ENCODE measurements around the gene ARHGAP1.
"Not testable (repeated sequence)": the region's sequence is repeated elsewhere in the genome, so short reads cannot be mapped to it uniquely, and the experiment has no call there.

The ARHGAP1 gene

DNA sequence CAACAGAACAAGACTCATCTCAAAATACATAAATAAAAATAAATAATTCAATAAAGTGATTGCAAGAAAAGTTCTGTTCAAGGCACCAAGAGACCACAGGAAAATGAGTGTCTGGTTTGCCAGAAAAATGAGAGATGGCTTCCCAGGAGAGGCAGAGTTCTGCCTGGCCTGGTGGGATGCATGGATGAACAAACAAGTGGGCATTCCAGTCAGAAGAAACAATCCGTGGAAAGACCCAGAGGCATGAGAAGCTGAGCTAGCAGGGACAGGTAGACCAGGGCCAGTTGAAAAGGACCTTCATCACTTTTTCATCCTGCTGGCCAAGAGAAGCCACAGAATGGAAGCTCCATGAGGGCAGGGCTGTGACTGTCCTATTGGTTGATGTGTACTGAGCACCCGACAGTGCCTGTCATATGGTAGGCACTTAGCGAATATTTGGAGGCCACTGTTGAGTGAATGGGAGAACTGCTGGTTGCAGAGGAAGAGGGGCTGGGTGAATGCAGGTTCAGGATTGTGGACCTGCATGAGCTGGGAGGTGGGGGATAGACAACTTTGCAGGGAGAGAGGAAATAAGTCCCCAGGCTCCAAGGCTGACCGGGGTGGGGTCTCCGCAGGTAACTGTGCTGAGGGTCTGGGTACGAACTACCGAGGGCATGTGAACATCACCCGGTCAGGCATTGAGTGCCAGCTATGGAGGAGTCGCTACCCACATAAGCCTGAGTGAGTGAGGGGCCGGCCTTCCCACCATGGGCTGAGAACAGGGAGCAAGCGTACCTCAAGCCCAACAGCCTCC lies 22.3 kb upstream of the ARHGAP1 start:
- DNase-seq: no peak

DNA sequence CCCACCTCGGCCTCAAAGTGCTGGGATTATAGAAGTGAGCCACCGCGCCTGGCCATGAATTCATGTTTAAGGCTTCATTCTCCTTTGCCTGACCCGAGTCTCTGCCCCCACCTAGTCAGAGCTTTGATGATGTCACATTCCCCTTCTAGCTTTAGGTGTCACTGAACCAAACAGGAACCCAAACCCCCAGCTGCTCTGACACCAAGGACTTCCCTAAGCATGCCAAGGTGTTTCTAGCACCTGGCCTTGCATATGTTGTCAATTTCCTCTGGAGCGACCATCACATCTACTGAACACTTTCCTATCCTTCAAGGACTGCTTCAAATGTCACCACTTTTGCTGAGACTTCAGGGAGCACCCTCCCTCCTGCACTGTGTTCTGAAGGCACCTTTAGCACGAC lies 20.9 kb upstream of the ARHGAP1 start:
- DNase-seq: no peak

DNA sequence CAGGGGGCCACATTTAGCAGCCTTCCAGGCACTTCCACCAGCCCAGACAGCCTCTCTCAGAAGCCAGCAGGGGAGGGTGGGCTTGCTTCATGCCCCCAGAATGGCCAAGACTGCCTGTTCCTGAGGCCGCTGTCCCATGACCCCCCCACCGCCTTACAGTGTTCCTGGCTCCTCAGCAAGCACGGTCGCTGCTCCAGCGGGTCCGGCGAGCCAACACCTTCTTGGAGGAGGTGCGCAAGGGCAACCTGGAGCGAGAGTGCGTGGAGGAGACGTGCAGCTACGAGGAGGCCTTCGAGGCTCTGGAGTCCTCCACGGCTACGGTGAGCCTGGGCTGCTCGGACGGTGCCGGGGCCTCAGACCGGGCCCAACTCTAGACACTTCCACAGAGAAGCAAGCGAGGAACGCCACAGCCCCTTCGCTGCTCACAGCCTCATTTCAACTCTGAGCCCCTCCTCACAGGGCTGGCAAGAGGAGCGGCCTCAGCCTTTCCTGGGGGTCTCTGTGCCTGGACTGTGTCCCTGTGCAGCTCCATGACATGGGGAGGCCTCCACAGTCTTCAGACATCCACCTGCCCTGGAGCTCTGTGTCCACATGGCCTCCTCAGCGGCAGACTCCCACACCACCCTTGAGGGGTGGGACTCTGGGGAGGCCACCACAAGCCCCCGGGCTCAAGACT lies 19.3 kb upstream of the ARHGAP1 start:
- no peak for DNase-seq

DNA sequence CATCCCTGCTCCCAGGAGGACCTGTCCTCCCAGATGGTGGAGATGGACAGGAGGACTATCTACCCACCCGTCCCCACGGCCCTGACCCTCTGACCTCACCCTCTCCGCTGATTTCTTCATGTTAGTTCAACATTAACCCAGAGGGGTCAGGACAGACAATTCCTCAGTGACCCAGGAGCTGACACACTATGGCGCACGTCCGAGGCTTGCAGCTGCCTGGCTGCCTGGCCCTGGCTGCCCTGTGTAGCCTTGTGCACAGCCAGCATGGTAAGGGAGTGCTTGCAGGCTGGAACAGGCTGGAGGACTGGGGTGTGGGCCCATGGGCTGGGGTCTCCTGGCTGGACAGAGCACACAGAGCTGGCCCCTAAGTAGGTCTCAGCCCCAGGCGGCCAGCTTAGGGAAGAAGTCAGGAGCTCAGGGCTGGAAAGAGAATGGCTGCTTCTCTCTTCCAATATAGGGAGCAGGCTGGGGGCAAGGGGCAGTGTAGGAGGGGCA lies 18.7 kb upstream of the ARHGAP1 start, which contains the start of gene F2:
F2 (plus strand) TSS at position 166 of the 495 bp plus-strand sequence; CDS start at position 189, 23 bp downstream.
- DNase-seq: no peak

DNA sequence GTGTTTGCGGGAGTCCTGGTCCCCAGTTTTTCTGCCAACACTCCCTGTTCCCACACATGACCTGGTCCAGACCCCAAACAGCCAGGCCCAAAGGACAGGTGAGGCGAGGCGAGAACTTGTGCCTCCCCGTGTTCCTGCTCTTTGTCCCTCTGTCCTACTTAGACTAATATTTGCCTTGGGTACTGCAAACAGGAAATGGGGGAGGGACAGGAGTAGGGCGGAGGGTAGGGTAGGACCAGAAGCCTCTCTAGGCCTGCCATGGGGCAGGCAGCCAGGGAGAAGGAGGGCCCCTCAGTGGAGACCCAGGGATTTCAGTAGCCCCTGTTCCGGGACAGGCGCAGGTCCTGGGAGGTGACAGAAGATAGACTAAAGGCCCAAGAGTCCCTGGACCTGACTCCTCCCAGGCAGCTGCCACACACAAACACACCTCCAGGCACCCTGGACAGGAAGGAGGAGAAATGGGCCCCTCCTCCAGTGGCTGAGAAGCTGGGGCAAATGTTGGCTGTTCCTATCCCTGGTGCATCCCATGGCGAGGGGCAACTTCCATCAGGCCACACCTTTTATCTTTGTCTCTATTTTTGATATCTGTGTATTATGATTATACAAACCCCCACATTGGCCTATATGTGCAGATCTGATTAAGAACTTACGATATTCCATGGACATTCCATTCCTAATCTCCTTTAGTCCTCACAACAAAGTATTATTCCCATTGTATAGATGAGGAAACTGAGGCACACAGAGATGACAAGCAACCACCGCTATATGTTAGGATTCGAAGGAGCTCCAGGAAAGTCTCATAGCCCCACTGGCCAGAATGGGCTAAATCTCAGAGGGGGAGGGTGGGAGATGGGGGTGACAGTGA lies 18.0 kb upstream of the ARHGAP1 start:
- DNase-seq: peak; percentile 39

DNA sequence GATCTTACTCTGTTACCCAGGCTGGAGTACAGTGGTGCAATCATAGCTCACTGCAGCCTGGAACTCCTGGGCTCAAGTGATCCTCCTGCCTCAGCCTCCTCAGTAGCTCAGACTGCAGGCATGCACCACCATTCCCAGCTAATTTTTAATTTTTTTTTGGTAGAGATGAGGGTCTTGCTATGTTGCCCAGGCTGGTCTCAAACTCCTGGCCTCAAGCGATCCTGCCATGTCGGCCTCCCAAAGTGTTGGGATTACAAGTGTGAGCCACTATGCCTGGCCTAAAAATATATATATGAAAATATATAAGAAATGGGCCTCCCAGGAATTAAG lies 17.4 kb upstream of the ARHGAP1 start:
- DNase-seq: not testable (repeated sequence)

DNA sequence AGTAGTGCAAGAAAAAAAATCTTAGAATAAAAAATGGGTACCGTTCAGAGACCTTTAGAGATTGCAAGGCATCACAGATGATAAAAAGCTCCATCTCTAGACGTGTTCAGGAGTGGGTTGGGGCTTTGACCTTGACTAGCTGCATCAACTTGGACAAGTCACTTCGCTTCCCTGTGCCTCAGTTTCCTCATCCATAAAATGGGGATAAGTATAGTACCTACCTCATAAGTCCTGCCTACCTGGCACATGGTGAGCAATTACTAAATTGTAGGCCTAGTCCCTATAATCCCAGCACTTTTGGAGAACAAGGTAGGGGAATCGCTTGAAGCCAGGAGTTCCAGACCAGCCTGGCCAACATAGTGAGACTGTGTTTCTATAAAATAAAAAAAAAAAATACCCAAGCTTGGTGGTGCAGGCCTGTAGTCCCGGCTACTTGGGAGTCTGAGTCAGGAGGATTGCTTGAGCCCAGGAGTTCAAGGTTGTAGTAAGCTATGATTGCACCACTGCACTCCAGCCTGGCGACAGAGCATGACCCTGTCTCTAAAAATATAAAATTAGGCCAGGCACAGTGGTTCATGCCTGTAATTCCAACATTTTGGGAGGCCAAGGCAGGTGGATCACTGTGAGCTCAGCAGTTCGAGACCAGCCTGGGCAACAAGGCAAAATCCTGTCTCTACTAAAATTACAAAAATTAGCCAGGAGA lies 12.6 kb upstream of the ARHGAP1 start:
- no peak for DNase-seq

DNA sequence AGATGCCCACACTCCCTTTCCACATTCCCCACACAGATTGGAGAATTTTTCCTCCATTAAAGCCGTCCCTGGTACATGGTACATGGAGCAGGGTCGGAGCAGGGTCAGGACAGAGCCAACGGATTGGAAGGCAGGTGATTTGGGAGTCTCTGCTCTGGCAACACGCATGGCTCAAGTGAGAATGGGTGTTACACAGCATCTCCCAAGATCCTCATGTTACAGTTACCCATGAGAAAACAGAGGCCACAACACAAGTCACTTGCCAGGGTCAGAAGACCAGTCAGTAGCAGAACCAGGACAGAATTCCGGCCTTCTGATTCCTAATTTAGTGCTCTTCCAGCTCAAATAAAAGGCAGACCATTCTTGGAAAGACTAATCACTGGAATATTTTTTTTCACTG lies 10.9 kb upstream of the ARHGAP1 start:
- no peak for DNase-seq

DNA sequence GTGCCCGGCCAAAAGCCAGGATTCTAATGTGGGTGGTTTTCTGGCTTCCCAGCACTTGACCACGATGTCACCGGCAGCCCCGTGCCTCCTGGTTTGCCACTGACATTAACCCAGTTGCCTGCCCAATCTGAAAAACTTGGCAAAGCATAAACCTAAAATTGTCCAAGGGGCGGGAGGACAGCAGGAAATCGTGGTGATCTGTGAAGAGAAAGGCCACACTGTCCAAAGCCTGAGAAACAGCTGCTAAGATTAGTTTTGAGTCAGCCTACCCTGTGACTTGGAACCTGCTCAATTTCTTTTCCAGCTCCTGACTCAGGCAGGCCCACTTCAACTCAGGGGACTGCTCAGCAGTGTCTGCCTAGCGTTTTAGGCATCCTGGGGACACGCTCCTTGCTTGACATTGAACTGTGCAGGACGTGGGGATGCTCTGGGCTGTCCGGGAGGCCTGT lies 10.4 kb upstream of the ARHGAP1 start:
- no peak for DNase-seq

DNA sequence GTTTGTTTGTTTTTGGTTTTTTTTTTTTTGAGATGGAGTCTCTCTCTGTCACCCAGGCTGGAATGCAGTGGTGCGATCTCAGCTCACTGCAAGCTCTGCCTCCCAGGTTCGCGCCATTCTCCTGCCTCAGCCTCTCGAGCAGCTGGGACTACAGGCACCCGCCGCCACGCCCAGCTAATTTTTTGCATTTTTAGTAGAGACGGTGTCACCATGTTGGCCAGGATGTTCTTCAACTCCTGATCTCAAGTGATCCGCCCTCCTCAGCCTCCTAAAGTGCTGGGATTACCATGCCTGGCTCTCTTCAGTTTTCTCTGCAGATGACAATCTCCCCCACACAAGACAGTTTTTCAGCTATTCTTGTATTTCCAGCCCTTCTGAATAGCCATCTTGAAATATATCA lies 8.9 kb upstream of the ARHGAP1 start:
- not testable (repeated sequence) for DNase-seq

DNA sequence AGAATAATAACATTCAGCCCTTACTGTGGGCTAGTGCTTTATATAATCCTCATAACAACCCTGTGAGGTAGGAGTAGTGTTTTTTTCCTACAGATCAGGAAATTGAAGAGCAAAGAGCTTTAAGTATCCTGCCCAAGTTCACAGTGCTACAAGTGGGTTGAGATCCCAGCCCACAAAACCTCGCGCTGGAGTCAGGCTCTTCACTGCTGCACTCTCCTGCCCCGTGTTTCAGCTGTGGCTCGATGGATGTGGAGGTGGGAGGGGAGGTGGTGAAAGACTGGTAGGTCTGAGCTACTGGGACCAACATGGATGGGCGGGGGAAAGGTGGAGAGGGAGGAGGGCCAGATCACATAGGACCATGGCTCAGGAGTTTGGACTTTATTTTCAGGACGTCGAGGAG lies 6.5 kb upstream of the ARHGAP1 start:
- DNase-seq: no peak

DNA sequence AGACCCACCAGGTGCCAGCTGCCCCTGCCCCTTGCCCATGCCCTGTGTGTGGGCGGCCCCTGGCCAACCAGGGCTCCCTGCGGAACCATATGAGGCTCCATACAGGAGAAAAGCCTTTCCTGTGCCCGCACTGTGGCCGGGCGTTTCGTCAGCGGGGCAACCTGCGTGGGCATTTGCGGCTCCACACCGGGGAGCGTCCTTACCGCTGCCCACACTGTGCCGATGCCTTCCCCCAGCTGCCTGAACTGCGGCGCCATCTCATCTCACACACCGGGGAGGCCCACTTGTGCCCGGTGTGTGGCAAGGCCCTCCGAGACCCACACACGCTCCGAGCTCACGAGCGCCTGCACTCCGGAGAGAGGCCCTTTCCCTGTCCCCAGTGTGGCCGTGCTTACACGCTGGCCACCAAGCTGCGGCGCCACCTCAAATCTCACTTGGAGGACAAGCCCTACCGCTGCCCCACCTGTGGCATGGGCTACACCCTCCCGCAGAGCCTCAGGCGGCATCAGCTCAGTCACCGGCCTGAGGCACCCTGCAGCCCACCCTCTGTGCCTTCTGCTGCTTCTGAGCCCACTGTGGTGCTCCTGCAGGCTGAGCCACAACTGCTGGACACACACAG lies 4.8 kb upstream of the ARHGAP1 start:
- DNase-seq: no peak

DNA sequence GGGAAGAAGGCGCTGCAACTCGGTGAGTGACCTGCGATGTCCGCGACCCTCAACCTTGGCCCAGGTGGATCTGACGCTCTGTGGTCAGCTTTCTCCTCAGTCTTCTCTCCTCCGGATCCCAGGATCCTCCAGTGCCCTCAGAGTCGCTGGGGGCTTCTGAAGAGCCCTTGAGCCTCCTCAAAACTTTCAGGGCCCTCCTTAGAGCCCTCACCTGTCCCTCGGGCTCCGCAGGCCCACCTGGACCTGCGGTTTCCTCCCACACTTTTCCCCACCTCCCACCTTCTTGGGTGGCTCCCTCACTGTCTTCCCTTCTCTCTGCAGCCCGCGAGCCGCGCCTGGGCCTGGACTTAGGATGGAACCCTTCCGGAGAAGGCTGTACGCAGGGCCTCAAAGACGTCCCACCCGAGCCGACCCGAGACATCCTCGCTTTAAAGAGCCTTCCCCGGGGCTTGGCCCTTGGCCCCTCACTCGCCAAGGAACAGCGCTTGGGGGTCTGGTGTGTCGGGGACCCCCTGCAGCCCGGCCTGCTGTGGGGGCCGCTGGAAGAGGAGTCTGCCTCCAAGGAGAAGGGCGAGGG lies 747 bp upstream of the ARHGAP1 start:
- no peak for DNase-seq

DNA sequence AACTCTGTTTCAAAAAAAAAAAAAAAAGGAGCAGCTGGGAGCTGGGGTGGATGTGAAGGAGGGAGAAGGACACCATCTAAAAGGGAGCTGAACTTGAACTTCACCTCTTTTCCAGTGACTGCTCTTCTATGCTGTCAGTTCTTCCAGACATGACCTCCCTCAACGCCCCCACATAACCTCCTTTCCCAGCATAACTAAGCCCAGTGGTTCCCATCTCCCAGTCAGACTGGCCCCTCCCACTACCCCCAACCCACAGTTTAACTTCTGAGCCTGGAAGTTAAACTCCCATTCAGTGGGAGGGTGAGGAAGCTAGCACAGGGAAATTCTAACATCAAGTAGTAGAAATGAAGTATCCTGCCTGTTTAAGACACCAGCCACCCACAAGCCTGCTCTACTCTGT lies 1.8 kb downstream of the ARHGAP1 start:
- DNase-seq: no peak

DNA sequence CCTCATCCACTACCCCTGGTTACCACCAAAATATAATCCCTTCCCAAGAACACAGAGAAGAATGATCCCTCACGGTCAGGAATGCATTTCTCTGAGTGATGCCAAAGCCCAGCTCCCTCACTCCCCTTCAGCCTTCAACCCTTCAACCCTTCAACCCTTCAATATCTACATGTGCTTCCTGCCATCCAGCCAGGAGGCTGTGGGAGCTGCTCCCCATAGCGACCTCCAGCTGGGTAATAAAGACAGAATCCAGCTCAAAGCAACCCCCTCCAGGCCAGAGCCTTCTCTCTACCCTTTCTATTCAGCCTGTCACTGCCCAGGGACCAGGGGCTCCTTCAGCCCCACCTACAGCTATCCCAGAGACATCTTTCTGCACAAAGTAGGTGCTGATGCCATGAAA lies 2.7 kb downstream of the ARHGAP1 start:
- DNase-seq: no peak

DNA sequence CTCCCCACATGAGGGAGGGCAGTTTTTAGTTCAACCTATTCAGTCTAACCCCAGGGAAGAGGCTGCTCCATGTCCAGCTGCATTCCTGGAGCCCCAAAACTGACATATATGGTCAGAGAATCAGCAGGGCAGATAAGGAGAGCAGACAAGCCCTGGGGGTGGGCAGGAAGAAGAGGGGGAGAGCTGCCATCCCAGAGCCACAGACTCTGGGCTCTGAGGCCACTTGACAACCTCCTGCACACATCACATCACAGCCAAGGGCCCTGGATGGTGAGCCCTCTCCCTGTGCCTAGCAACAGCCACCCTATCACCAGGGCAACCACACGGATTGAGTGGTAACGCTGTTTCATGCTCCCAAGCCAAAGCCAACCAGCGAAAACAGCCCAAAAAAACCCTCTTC lies 3.1 kb downstream of the ARHGAP1 start:
- DNase-seq: peak; percentile 24

DNA sequence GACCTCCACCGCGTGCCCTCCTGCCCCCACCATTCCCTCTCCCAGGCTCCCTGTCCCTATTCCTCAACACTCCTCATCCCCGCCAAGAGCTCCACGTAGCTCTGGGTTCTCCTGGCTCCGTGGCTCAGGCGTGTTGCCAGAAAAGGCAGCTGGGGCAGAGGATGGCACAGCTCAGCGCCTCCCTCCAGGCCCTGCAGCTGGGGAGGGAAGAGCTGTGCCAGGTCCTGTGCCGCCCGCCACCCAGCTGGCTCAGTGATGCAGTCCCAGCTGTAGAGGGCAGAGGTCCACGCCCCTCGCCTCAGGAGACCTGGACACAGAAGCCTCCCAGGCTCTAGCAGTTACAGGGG lies 4.2 kb downstream of the ARHGAP1 start:
- DNase-seq: peak; percentile 78

DNA sequence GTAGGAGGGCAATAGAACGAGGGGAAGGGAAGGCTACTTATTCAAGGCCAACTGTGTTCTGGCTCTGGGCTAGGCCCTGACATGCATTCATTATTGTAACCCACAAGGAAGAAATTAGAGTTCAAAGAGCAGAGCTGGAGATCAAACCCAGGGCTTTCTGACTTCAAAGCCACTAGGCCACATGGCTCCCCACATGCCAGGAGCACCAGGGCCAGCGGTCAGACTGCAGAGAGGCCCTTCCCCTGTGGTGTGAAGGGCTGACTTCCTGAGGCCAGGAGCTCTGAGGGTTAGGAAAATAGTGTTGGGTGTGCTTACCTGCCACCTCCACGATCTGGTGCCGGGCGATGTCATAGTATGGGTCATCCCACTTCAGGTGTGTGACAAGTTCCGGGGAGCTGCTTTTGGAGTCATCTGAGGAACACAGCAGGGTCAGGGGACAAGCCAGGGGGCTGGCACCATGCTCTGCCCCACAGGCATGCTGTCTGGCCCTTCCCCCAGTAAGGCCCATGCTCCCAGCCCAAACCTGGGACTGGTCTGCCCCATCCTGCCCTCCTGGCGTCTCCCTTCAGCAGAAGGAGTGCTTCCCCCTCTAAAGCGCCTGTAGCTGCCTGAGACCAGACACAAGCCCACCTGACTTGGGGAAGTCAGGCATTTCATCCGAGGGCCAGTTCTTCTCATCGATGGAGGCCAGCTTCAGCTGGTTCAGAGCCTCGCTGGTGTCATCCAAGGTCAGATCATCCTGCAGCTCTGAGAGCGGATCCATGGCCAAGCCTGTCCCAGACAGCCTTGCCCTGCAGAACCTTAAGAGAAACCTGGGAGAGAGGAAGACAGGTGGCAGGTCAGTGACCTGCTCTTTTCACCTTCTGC lies 4.8 kb downstream of the ARHGAP1 start:
- no peak for DNase-seq

DNA sequence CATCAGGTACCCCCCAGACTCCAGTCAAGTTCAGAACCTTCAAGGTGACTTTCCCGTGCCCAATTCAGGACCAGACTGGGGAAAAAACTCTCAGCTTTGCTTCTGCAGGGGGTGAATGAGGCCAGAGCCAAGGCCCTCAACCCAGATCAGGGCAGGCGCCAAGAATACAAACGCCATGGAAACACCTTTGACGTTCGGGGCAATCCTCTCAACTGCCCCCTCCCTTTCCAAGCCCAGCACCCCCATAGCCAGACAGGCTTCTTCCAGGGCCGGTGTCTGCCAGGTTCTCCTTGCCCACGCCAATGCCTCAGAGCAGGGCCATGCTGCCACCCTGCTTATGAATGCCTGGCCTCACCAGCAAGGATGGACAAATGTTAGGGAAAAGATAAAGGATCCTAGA lies 5.8 kb downstream of the ARHGAP1 start:
- DNase-seq: no peak

DNA sequence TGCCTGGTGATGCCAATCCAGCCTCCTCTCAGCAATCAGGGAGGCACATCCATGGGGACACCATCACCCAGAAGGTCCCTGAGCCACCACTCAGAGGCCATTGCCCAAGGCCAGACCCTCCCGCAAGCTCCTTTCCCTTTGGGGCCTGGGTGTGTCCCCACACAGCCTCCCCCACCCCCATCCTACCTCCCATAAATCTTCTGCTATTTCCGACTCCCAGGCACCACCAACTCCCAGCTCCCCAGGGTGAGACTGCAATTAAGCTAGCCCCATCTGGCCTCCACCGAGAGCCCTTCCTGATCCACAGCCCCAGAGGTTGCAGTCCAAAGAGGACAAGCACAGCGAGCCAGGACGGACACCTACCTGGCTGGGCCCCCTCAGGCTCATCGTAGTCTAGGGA lies 6.3 kb downstream of the ARHGAP1 start:
- no peak for DNase-seq

DNA sequence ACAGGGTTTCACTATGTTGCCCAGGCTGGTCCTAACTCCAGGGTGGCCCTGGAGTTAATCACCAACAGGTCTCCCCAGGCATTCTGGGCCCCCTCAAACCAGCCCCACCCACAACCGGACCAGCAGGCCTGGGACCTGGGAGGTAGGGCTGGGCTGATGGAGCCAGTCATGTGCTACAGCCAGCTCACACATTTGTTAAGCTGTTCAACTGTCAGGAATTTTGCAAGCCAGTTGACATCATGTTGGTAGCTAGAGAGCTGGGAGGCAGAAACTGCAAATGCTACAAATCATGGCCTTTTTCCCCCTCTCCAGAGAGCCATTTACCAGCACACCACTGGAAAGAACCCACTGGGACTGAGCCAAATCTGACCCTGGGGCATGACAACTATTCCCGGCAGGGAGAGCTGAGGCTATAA lies 6.8 kb downstream of the ARHGAP1 start:
- DNase-seq: no peak
